Fibroblast of mammary gland (primary cell): Measurements from ENCODE around the gene XAB2.
A peak's percentile ranks its signal among the peaks of the same experiment; 100 is the strongest.

Experiments
- DNase-seq: peaks from one replicate; pipeline ENCODE4 v3.0.0-alpha.2; 2010; ENCODE audit warnings: low read depth
- H3K4me3 ChIP-seq: 2 replicates; pipeline ENCODE4 v1.5.1; 2011; ENCODE audit warnings: low read depth, mild to moderate bottlenecking, low read length, moderate library complexity; ENCODE audit not compliant: control insufficient read depth
- TF ChIP-seq, protein P1 (sequence below): conservative IDR thresholded peaks from 2 replicates; pipeline ENCODE4 v1.5.1; 2011; ENCODE audit warnings: low read depth, low read length, inconsistent platforms; ENCODE audit not compliant: control insufficient read depth, insufficient read depth

XAB2 gene

DNA sequence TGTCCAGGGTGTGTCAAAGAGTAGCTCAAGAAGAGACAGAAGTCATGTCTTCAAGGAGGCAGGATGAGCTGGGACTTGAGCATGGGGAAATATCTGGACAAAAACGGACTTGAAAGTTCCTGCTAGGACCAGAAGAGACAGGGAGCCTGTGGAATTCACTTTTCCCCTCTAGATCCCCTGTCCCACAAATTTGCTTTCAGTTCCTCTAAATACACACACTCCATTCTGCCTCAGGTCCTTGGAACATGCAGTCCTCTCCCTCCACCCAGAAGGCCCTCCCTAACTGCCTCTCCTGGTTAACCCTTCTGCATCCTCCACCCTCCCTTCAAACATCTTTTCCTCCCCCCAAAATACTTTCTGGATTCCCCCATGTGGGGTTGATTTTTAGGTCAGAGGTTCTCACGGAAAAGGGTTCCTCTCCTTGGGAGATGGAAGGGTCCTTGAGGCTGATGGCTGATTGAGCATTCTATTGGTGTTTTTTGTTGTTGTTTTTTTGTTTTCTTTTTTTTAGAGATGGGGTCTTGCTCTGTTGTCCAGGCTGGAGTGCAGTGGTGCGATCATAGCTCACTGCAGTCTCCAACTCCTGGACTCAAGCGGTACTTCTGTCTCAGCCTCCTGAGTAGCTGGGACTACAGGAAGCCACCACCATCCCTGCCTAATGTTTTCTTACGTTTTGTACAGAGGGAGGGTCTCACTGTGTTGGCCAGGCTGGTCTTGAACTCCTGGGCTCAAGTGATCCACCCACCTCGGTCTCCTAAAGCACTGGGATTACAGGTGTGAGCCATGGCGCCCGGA lies 32.6 kb upstream of the XAB2 start:
- no peak overlapping the region for H3K4me3 ChIP-seq
- TF ChIP-seq, protein P1, sequence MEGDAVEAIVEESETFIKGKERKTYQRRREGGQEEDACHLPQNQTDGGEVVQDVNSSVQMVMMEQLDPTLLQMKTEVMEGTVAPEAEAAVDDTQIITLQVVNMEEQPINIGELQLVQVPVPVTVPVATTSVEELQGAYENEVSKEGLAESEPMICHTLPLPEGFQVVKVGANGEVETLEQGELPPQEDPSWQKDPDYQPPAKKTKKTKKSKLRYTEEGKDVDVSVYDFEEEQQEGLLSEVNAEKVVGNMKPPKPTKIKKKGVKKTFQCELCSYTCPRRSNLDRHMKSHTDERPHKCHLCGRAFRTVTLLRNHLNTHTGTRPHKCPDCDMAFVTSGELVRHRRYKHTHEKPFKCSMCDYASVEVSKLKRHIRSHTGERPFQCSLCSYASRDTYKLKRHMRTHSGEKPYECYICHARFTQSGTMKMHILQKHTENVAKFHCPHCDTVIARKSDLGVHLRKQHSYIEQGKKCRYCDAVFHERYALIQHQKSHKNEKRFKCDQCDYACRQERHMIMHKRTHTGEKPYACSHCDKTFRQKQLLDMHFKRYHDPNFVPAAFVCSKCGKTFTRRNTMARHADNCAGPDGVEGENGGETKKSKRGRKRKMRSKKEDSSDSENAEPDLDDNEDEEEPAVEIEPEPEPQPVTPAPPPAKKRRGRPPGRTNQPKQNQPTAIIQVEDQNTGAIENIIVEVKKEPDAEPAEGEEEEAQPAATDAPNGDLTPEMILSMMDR: no peak
- no peak for DNase-seq

DNA sequence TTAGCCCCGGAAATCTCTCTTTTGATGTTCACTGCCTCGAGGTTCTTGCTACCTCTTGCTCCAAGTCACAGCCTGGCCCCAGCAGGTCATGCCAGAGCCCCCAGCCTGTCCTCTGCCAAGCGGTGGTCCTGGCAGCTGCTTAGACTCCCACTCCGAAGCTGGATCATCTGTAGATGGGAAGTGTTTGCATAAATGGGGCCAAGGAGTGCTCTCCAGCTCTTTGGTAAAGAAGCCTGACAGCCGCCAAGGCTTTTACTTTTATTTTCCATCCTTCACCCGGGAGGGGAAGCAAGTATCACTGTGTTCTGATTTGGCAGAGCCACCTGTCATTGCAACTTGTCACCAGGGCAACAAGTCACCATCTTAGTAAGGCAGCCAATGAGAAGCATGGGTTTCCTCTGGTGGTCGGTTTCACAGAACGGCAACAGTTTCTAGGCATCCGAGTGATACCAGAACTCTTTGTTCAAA lies 28.9 kb upstream of the XAB2 start:
- TF ChIP-seq, protein P1: no peak
- DNase-seq: no peak
- no peak overlapping the region for H3K4me3 ChIP-seq

GRCh38 chr19:7657131-7657751 lies 27.9 kb upstream of the XAB2 start:
- no peak overlapping the region for H3K4me3 ChIP-seq
- peak; percentile 12 for DNase-seq
- TF ChIP-seq, protein P1: no peak

DNA sequence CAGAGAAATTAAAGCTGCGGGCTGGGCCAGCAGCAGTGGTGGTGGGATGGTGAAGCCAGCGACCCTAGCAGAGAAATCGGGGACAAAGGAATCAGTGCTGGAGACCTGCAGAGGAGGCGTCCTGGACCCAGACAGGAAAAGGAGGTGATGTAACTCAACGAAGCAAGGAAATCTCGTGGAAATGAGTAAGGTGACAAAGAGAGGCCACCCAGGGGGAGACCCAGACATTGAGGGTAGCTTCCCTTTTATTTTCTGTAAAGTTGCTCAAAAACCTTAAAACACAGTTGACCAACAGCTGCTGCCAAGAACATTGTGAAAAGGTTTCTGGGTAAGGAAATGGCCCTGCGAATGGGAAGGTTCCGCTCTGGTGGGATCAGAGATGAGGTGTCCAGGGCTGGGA lies 26.2 kb upstream of the XAB2 start:
- TF ChIP-seq, protein P1: no peak
- no peak overlapping the region for H3K4me3 ChIP-seq
- no peak for DNase-seq

DNA sequence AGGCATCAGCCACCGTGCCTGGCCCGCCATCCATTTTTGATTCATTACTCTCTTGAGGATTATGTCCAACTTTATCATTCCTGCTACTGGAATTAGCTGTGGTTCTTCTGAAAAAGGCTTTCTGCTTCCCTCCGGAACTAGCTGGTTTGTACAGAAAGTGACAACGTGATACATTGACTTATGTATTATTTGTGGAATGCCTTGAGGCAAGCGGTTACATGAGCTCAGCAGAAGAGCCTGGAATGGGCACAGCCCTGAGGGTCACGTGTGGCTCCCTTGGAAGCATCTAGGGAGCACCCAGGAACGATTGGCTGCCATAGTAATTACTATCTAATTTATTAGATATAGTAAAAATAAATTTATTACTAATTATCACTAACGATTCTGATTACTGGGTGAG lies 25.1 kb upstream of the XAB2 start:
- DNase-seq: peak; percentile 7

GRCh38 chr19:7652061-7652641 lies 22.8 kb upstream of the XAB2 start:
- peak; percentile 82 for DNase-seq
- H3K4me3 ChIP-seq: peak overlapping the region; percentile 7
- TF ChIP-seq, protein P1: peak; percentile 88

More for the DNA sequence above, 25.1 kb upstream of the XAB2 start:
- no peak overlapping the region for H3K4me3 ChIP-seq
- TF ChIP-seq, protein P1: no peak
